Upper lobe of left lung (tissue), 4 donors: ENCODE data around the gene TAS2R60.

Source experiments
- CTCF ChIP-seq, 6 experiments: fragments of 450-650 bp in 4 of 6; fragments of 200-600 bp in 2 of 6; sonication (generic) in 2 of 6; IDR thresholded peaks; one replicate each; pipeline ENCODE4 v1.5.1; 2016 to 2019; ENCODE audit warnings: antibody characterized with exemption in 6 of 6
- POLR2A ChIP-seq, 4 donors: fragments of 450-650 bp; IDR thresholded peaks; one replicate each; pipeline ENCODE4 v1.5.1; 2016 to 2017; ENCODE audit warnings: antibody characterized with exemption in 4 of 4, mild to moderate bottlenecking in 2 of 4
- POLR2AphosphoS5 ChIP-seq, 2 donors: sonication (generic); formaldehyde crosslinking; IDR thresholded peaks; one replicate each; pipeline ENCODE4 v1.5.1; 2017; ENCODE audit warnings: antibody characterized with exemption in 2 of 2

- no peak for TF ChIP-seq CTCF (IDR thresholded peaks at IDR 0.05)
- TF ChIP-seq POLR2AphosphoS5 (IDR thresholded peaks at IDR 0.05): no peak
- no peak for TF ChIP-seq POLR2A (IDR thresholded peaks at IDR 0.05)
Observed at GRCh38 chr7:143462045-143462444, 18.8 kb downstream of the TAS2R60 start.
